ENCODE data around the gene OR4M2. TPM values are rescaled to one million over a fixed set of nuclear protein-coding genes. Genes with fewer than 3 reads are reported as not detected.

Gene OR4M2
- total RNA-seq = not detected in 2 replicates

GRCh38 chr15:22080227-22080626 lies at the start of gene OR4M2:
Gene OR4M2, plus strand, starts transcription at chr15:22080527. Its CDS starts 98 bp downstream, at chr15:22080625.

Other genes starting within 250 kb of the OR4M2 start
- gene POTEB, start 202.8 kb upstream of the OR4M2 start, total RNA-seq = not detected in 2 replicates

Data from smooth muscle cell of the umbilical artery (primary cell).